Nephron (organoid): Measurements from ENCODE around the gene PRR35.
"Not testable (repeated sequence)": the region's sequence is repeated elsewhere in the genome, so short reads cannot be mapped to it uniquely, and the experiment has no call there.

ENCODE experiments used
- H3K27ac Mint-ChIP-seq, 3 experiments: 2 replicates each; pipeline ENCODE4 v1.8.0; 2020; ENCODE audit warnings: mixed read lengths in 3 of 3, mild to moderate bottlenecking in 2 of 3, moderate library complexity in 1 of 3
- H3K27me3 Mint-ChIP-seq: 2 replicates; pipeline ENCODE4 v1.8.0; 2021; ENCODE audit warnings: low read depth, mild to moderate bottlenecking, moderate library complexity, mixed read lengths
- H3K36me3 Mint-ChIP-seq: 2 replicates; pipeline ENCODE4 v1.8.0; 2020; ENCODE audit warnings: low read depth, mixed read lengths
- H3K4me1 Mint-ChIP-seq: 2 replicates; pipeline ENCODE4 v1.8.0; 2020; ENCODE audit warnings: mixed read lengths
- H3K4me3 Mint-ChIP-seq, 3 experiments: 2 replicates each; pipeline ENCODE4 v1.8.0; 2020; ENCODE audit warnings: mild to moderate bottlenecking in 3 of 3, mixed read lengths in 3 of 3, moderate library complexity in 2 of 3
- H3K9me3 Mint-ChIP-seq: 2 replicates; pipeline ENCODE4 v1.8.0; 2020; ENCODE audit warnings: mixed read lengths
- CTCF ChIP-seq, 3 experiments: fragments of 200-600 bp; sonication (generic); IDR thresholded peaks; one replicate each; pipeline ENCODE4 v1.5.0; 2021; ENCODE audit warnings: antibody characterized with exemption in 3 of 3; ENCODE audit not compliant: unreplicated experiment in 3 of 3

The PRR35 gene

GRCh38 chr16:595094-595528, 34.9 kb downstream of the PRR35 start:
- H3K27ac Mint-ChIP-seq, result no peak overlapping the region
- peaks cover 4% of the 10 kb centered on the region for H3K27me3 Mint-ChIP-seq
- H3K36me3 Mint-ChIP-seq, result peaks cover 28% of the 10 kb centered on the region
- H3K4me1 Mint-ChIP-seq, result peaks cover 29% of the 10 kb centered on the region
- no peaks in the 10 kb centered on the region for H3K9me3 Mint-ChIP-seq
- H3K4me3 Mint-ChIP-seq, result no peak overlapping the region
- no peak for TF ChIP-seq CTCF (IDR thresholded peaks at IDR 0.05; ENCODE audit: unreplicated experiment in 3 of 3)

GRCh38 chr16:595942-596735, 35.9 kb downstream of the PRR35 start:
- TF ChIP-seq CTCF (IDR thresholded peaks at IDR 0.05; ENCODE audit: unreplicated experiment in 3 of 3), result no peak
- H3K4me3 Mint-ChIP-seq, result no peak overlapping the region
- H3K27ac Mint-ChIP-seq, result no peak overlapping the region
- peaks cover 31% of the 10 kb centered on the region for H3K36me3 Mint-ChIP-seq
- H3K9me3 Mint-ChIP-seq, result no peaks in the 10 kb centered on the region
- peaks cover 1% of the 10 kb centered on the region for H3K27me3 Mint-ChIP-seq
- peaks cover 22% of the 10 kb centered on the region for H3K4me1 Mint-ChIP-seq

GRCh38 chr16:596736-597060, 36.5 kb downstream of the PRR35 start:
- Mint-ChIP-seq H3K36me3 (peaks cover 34% of the 10 kb centered on the region), H3K4me3 (no peak overlapping the region), H3K4me1 (peaks cover 19% of the 10 kb centered on the region), H3K27me3 (peaks cover 3% of the 10 kb centered on the region), H3K27ac (no peak overlapping the region), H3K9me3 (no peaks in the 10 kb centered on the region)
- TF ChIP-seq CTCF (IDR thresholded peaks at IDR 0.05; ENCODE audit: unreplicated experiment in 3 of 3), result no peak

- not testable (repeated sequence) for H3K27ac Mint-ChIP-seq, H3K9me3 Mint-ChIP-seq, H3K4me3 Mint-ChIP-seq, H3K27me3 Mint-ChIP-seq
- Mint-ChIP-seq H3K4me1 (peaks cover 18% of the 10 kb centered on the region), H3K36me3 (peaks cover 35% of the 10 kb centered on the region)
Measured at GRCh38 chr16:597655-598054, 37.5 kb downstream of the PRR35 start.

GRCh38 chr16:598823-599739, 38.9 kb downstream of the PRR35 start:
- TF ChIP-seq CTCF (IDR thresholded peaks at IDR 0.05; ENCODE audit: unreplicated experiment in 3 of 3), result no peak
- Mint-ChIP-seq H3K4me1 (peaks cover 6% of the 10 kb centered on the region), H3K27me3 (peaks cover 3% of the 10 kb centered on the region), H3K4me3 (no peak overlapping the region), H3K36me3 (peaks cover 49% of the 10 kb centered on the region), H3K27ac (no peak overlapping the region), H3K9me3 (peaks cover 2% of the 10 kb centered on the region)

GRCh38 chr16:600781-601180, 40.6 kb downstream of the PRR35 start:
- peaks cover 3% of the 10 kb centered on the region for H3K27me3 Mint-ChIP-seq
- no peak overlapping the region for H3K27ac Mint-ChIP-seq
- TF ChIP-seq CTCF (IDR thresholded peaks at IDR 0.05; ENCODE audit: unreplicated experiment in 3 of 3), result peak in 2 of 3 experiments; percentile 20 to 25

More at GRCh38 chr16:600781-601180, 40.6 kb downstream of the PRR35 start:
- Mint-ChIP-seq H3K4me1 (no peaks in the 10 kb centered on the region), H3K9me3 (peaks cover 11% of the 10 kb centered on the region), H3K4me3 (no peak overlapping the region), H3K36me3 (peaks cover 55% of the 10 kb centered on the region)
